ENCODE results near the gene ILKAP.

ILKAP gene

GRCh38 chr2:238203094-238203972, at the start of gene ILKAP:
Gene ILKAP, minus strand, starts transcription at chr2:238203695. Its CDS starts 142 bp downstream, at chr2:238203553.
- Mint-ChIP-seq H3K9me3 (no peaks in the 10 kb centered on the region), H3K4me1 (peaks cover 49% of the 10 kb centered on the region), H3K27me3 (no peaks in the 10 kb centered on the region), H3K27ac (peak within 1 kb of the TSS; percentile 72), H3K36me3 (peaks cover 5% of the 10 kb centered on the region), H3K4me3 (peak within 1 kb of the TSS; percentile 83)
- peak; percentile 98 for ATAC-seq

GRCh38 chr2:238252766-238253630, 49.5 kb upstream of the ILKAP start:
- no peak for ATAC-seq
- Mint-ChIP-seq H3K36me3 (peaks cover 57% of the 10 kb centered on the region), H3K4me1 (no peaks in the 10 kb centered on the region), H3K9me3 (no peaks in the 10 kb centered on the region), H3K27me3 (no peaks in the 10 kb centered on the region), H3K4me3 (no peak overlapping the region), H3K27ac (no peak overlapping the region)

GRCh38 chr2:238251986-238252385, 48.5 kb upstream of the ILKAP start:
- H3K27me3 Mint-ChIP-seq: no peaks in the 10 kb centered on the region
- no peak for ATAC-seq
- H3K4me3 Mint-ChIP-seq: no peak overlapping the region
- peaks cover 67% of the 10 kb centered on the region for H3K36me3 Mint-ChIP-seq
- no peaks in the 10 kb centered on the region for H3K4me1 Mint-ChIP-seq
- H3K9me3 Mint-ChIP-seq: no peaks in the 10 kb centered on the region
- no peak overlapping the region for H3K27ac Mint-ChIP-seq

- H3K4me1 Mint-ChIP-seq: no peaks in the 10 kb centered on the region
Measured at GRCh38 chr2:238251331-238251730, 47.8 kb upstream of the ILKAP start.

GRCh38 chr2:238250896-238251295, 47.4 kb upstream of the ILKAP start:
- H3K4me1 Mint-ChIP-seq: no peaks in the 10 kb centered on the region

More at GRCh38 chr2:238251331-238251730, 47.8 kb upstream of the ILKAP start:
- Mint-ChIP-seq H3K4me3 (no peak overlapping the region), H3K27me3 (no peaks in the 10 kb centered on the region), H3K9me3 (no peaks in the 10 kb centered on the region), H3K27ac (no peak overlapping the region), H3K36me3 (peaks cover 73% of the 10 kb centered on the region)
- no peak for ATAC-seq

GRCh38 chr2:238247841-238248453, 44.5 kb upstream of the ILKAP start:
- H3K9me3 Mint-ChIP-seq: no peaks in the 10 kb centered on the region
- H3K36me3 Mint-ChIP-seq: peaks cover 65% of the 10 kb centered on the region
- H3K4me1 Mint-ChIP-seq: no peaks in the 10 kb centered on the region
- H3K27me3 Mint-ChIP-seq: no peaks in the 10 kb centered on the region
- H3K27ac Mint-ChIP-seq: peak overlapping the region; percentile 2
- no peak overlapping the region for H3K4me3 Mint-ChIP-seq
- no peak for ATAC-seq

More at GRCh38 chr2:238250896-238251295, 47.4 kb upstream of the ILKAP start:
- Mint-ChIP-seq H3K27ac (no peak overlapping the region), H3K9me3 (no peaks in the 10 kb centered on the region), H3K4me3 (no peak overlapping the region), H3K27me3 (no peaks in the 10 kb centered on the region), H3K36me3 (peaks cover 75% of the 10 kb centered on the region)
- no peak for ATAC-seq

GRCh38 chr2:238247002-238247822, 43.7 kb upstream of the ILKAP start:
- H3K36me3 Mint-ChIP-seq: peaks cover 57% of the 10 kb centered on the region

GRCh38 chr2:238244151-238244550, 40.7 kb upstream of the ILKAP start:
- Mint-ChIP-seq H3K4me3 (no peak overlapping the region), H3K9me3 (no peaks in the 10 kb centered on the region), H3K36me3 (peaks cover 28% of the 10 kb centered on the region), H3K27me3 (no peaks in the 10 kb centered on the region), H3K4me1 (peaks cover 15% of the 10 kb centered on the region), H3K27ac (no peak overlapping the region)
- ATAC-seq: no peak

More at GRCh38 chr2:238247002-238247822, 43.7 kb upstream of the ILKAP start:
- H3K4me3 Mint-ChIP-seq: no peak overlapping the region
- H3K27ac Mint-ChIP-seq: no peak overlapping the region
- no peaks in the 10 kb centered on the region for H3K4me1 Mint-ChIP-seq
- ATAC-seq: no peak
- H3K27me3 Mint-ChIP-seq: no peaks in the 10 kb centered on the region
- H3K9me3 Mint-ChIP-seq: no peaks in the 10 kb centered on the region

GRCh38 chr2:238243496-238244076, 40.1 kb upstream of the ILKAP start:
- Mint-ChIP-seq H3K27ac (no peak overlapping the region), H3K4me3 (no peak overlapping the region), H3K36me3 (peaks cover 28% of the 10 kb centered on the region), H3K9me3 (no peaks in the 10 kb centered on the region), H3K27me3 (no peaks in the 10 kb centered on the region), H3K4me1 (peaks cover 15% of the 10 kb centered on the region)
- no peak for ATAC-seq

GRCh38 chr2:238242731-238243495, 39.4 kb upstream of the ILKAP start:
- Mint-ChIP-seq H3K4me3 (no peak overlapping the region), H3K36me3 (peaks cover 28% of the 10 kb centered on the region), H3K27ac (no peak overlapping the region), H3K9me3 (no peaks in the 10 kb centered on the region), H3K4me1 (peaks cover 15% of the 10 kb centered on the region), H3K27me3 (no peaks in the 10 kb centered on the region)
- ATAC-seq: no peak

GRCh38 chr2:238241970-238242369, 38.5 kb upstream of the ILKAP start:
- Mint-ChIP-seq H3K27me3 (no peaks in the 10 kb centered on the region), H3K4me3 (peak overlapping the region; percentile 61), H3K27ac (no peak overlapping the region), H3K9me3 (no peaks in the 10 kb centered on the region), H3K36me3 (peaks cover 19% of the 10 kb centered on the region), H3K4me1 (peaks cover 15% of the 10 kb centered on the region)
- no peak for ATAC-seq

GRCh38 chr2:238240757-238241711, 37.5 kb upstream of the ILKAP start:
- H3K9me3 Mint-ChIP-seq: no peaks in the 10 kb centered on the region
- H3K27me3 Mint-ChIP-seq: peaks cover 8% of the 10 kb centered on the region
- H3K4me3 Mint-ChIP-seq: peak overlapping the region; percentile 61
- no peak for ATAC-seq
- no peak overlapping the region for H3K27ac Mint-ChIP-seq
- peaks cover 9% of the 10 kb centered on the region for H3K36me3 Mint-ChIP-seq
- H3K4me1 Mint-ChIP-seq: peaks cover 15% of the 10 kb centered on the region
